GM12878 (cell line): ENCODE data around the gene ANKRD50. TPM values are rescaled to one million over a fixed set of nuclear protein-coding genes. Genes with fewer than 3 reads are reported as not detected.

Experiments
- ATAC-seq: fragments of 200-7000 bp; cut with Tn5 transposase; 3 replicates; pipeline ENCODE4 v1.9.1; 2020; ENCODE audit warnings: mild to moderate bottlenecking, moderate library complexity
- BruUV-seq: library from RNA; stranded (reverse); fragments of 400-500 nt; replicated peaks from 2 replicates; lab custom pipeline; 2021; lab: Mats Ljungman, UMichigan
- CTCF ChIA-PET: fragments of 300-600 bp; sonication (Branson Sonifier 250); formaldehyde crosslinking; extraction: SDS; loops from one replicate; lab custom pipeline; 2021; ENCODE audit warnings: inconsistent platforms; lab: Yijun Ruan, JAX
- POLR2A ChIA-PET: fragments of 350-600 bp; formaldehyde crosslinking; extraction: SDS; loops from one replicate; lab custom pipeline; 2021; ENCODE audit warnings: inconsistent platforms; lab: Charles Lee
- RAD21 ChIA-PET: fragments of 300-600 bp; sonication (Branson Sonifier 250); formaldehyde crosslinking; loops from one replicate; lab custom pipeline; 2023; ENCODE audit warnings: antibody characterized with exemption; ENCODE audit not compliant: unreplicated experiment; lab: Charles Lee
- SMC1A ChIA-PET: fragments of 300-600 bp; sonication (Branson Sonifier 250); formaldehyde crosslinking; loops from one replicate; lab custom pipeline; 2023; ENCODE audit not compliant: unreplicated experiment, uncharacterized antibody; lab: Charles Lee
- DNase-seq: peaks from one replicate; pipeline ENCODE4 v3.0.0-alpha.2; 2011; ENCODE audit warnings: low read depth, low spot score
- FAIRE-seq: peaks from 3 replicates; lab custom pipeline; 2011; peaks lifted over from hg19 to GRCh38; lab: Jason Lieb, UNC
- H2AFZ ChIP-seq: 2 replicates; pipeline ENCODE4 v1.6.0; 2011; ENCODE audit warnings: low read depth, low read length, control low read depth; ENCODE audit not compliant: control insufficient read depth
- H3K27ac ChIP-seq: 2 replicates; pipeline ENCODE4 v1.5.1; 2011; ENCODE audit warnings: control low read depth; ENCODE audit not compliant: control insufficient read depth, insufficient read depth
- H3K27me3 ChIP-seq, 2 experiments: replicated peaks in 1 of 2; 2 replicates each; pipeline versions ENCODE4 v1.6.0 to v1.6.1; 2011; ENCODE audit warnings: low read length in 1 of 2; ENCODE audit not compliant: control insufficient read depth in 2 of 2, insufficient read depth in 2 of 2
- H3K36me3 ChIP-seq, 2 experiments: 2 replicates each; pipeline ENCODE4 v1.5.1; 2011; ENCODE audit warnings: low read length in 1 of 2; ENCODE audit not compliant: control insufficient read depth in 2 of 2, insufficient read depth in 2 of 2
- H3K4me1 ChIP-seq: 2 replicates; pipeline ENCODE4 v1.6.1; 2011; ENCODE audit warnings: mild to moderate bottlenecking, low read length, moderate library complexity, mixed read lengths; ENCODE audit not compliant: control insufficient read depth, insufficient read depth
- H3K4me2 ChIP-seq: 2 replicates; pipeline ENCODE4 v1.6.0; 2011; ENCODE audit warnings: control low read depth; ENCODE audit not compliant: control insufficient read depth, insufficient read depth
- H3K4me3 ChIP-seq: fragments of 200-600 bp; sonication (generic); 2 replicates; pipeline ENCODE4 v1.5.1; 2016
- H3K79me2 ChIP-seq: 2 replicates; pipeline ENCODE4 v1.6.0; 2011; ENCODE audit warnings: low read length; ENCODE audit not compliant: control insufficient read depth, insufficient read depth
- H3K9ac ChIP-seq: 2 replicates; pipeline ENCODE4 v1.8.0; 2011; ENCODE audit warnings: low read length, control low read depth, mixed read lengths; ENCODE audit not compliant: control insufficient read depth, insufficient read depth
- H3K9me3 ChIP-seq: replicated peaks from 3 replicates; pipeline ENCODE4 v1.5.1; 2011; ENCODE audit warnings: mild to moderate bottlenecking, low read length; ENCODE audit not compliant: control insufficient read depth, insufficient read depth
- H4K20me1 ChIP-seq: 2 replicates; pipeline ENCODE4 v1.6.0; 2011; ENCODE audit not compliant: control insufficient read depth, insufficient read depth
- CEBPB ChIP-seq, 2 experiments: fragments of 150-350 bp in 1 of 2; IDR thresholded peaks; 2 replicates each; pipeline ENCODE4 v1.6.1; 2012 to 2014; ENCODE audit warnings: low read depth in 2 of 2, low read length in 2 of 2, borderline replicate concordance in 1 of 2, inconsistent platforms in 1 of 2
- HDGF ChIP-seq: fragments of 450-650 bp; IDR thresholded peaks from 2 replicates; pipeline ENCODE4 v1.6.1; 2016; ENCODE audit warnings: antibody characterized with exemption
- IKZF2 ChIP-seq, 2 experiments: fragments of 450-650 bp; IDR thresholded peaks; 2 replicates each; pipeline ENCODE4 v1.6.1; 2017; ENCODE audit warnings: mild to moderate bottlenecking in 2 of 2, moderate library complexity in 2 of 2
- IRF4 ChIP-seq: IDR thresholded peaks from 2 replicates; pipeline ENCODE4 v1.6.1; 2011; ENCODE audit warnings: low read depth, low read length
- MYC ChIP-seq: IDR thresholded peaks from 2 replicates; pipeline ENCODE4 v1.6.1; 2011; ENCODE audit warnings: mild to moderate bottlenecking, low read length, moderate library complexity, inconsistent platforms; ENCODE audit not compliant: insufficient read depth, insufficient replicate concordance, insufficient read length, severe bottlenecking
- NR2C1 ChIP-seq: fragments of 450-650 bp; IDR thresholded peaks from 2 replicates; pipeline ENCODE4 v1.6.1; 2017; ENCODE audit warnings: antibody characterized with exemption, mild to moderate bottlenecking, moderate library complexity
- PAX8 ChIP-seq: fragments of 450-650 bp; IDR thresholded peaks from 2 replicates; pipeline ENCODE4 v1.6.1; 2017; ENCODE audit warnings: mild to moderate bottlenecking, moderate library complexity
- STAT3 ChIP-seq: IDR thresholded peaks from 2 replicates; pipeline ENCODE4 v1.6.1; 2011; ENCODE audit warnings: low read depth, low read length, improper control_type of control experiment
- TCF3 ChIP-seq: IDR thresholded peaks from 2 replicates; pipeline ENCODE4 v1.6.1; 2012; ENCODE audit warnings: low read depth, mild to moderate bottlenecking, low read length, borderline replicate concordance; ENCODE audit not compliant: insufficient read depth
- ZZZ3 ChIP-seq: IDR thresholded peaks from 2 replicates; pipeline ENCODE4 v1.6.1; 2011; ENCODE audit warnings: low read depth; ENCODE audit not compliant: control insufficient read depth, insufficient read length
- WGBS: methylation state at CpG from one replicate; pipeline ENCODE4 v1.1.6; 2016; ENCODE audit warnings: low lambda C conversion rate; ENCODE audit not compliant: insufficient replicate concordance, insufficient coverage; ENCODE audit errors: missing lambda C conversion rate; 5-methylcytosine and 5-hydroxymethylcytosine counted together
- in situ Hi-C: fragments of 300-500 bp; cut with MboI; formaldehyde crosslinking; loops from 9 replicates; pipeline ENCODE4 v1.14.3; 2018; ENCODE audit warnings: mixed read lengths
- intact Hi-C: fragments of 100-400 bp; cut with micrococcal nuclease; formaldehyde crosslinking; loops from one replicate; pipeline ENCODE4 v1.14.2; 2022; ENCODE audit not compliant: unreplicated experiment
- polyA plus RNA-seq, 11 experiments: library from polyadenylated mRNA; depleted of rRNA in 4 of 11; unstranded in 6 of 11; stranded (reverse) in 5 of 11; fragments of >200 nt; fragmentation: Nextera tagmentation in 4 of 11; fragmentation: Illumina TruSeq in 1 of 11; extraction: Ambion mirVana in 4 of 11; extraction: Trizol in 1 of 11; gene quantifications; 1 replicate in 1 of 11; 2 replicates in 10 of 11; pipeline versions ENCODE4 v1.2.1 to v1.2.3, GENCODE V29; 2011 to 2016; ENCODE audit warnings: inconsistent platforms in 2 of 11, missing spikeins in 2 of 11, low read depth in 1 of 11
- total RNA-seq, 4 experiments: library from RNA; depleted of rRNA in 3 of 4; stranded (reverse); fragments of >200 nt in 3 of 4; fragmentation: Illumina TruSeq in 1 of 4; extraction: Trizol in 1 of 4; gene quantifications; 2 replicates each; pipeline versions ENCODE4 v1.2.1 to v1.2.3, GENCODE V29; 2013 to 2021
- TF ChIP-seq, protein P1 (sequence below): IDR thresholded peaks from 2 replicates; pipeline ENCODE4 v1.6.1; 2011; ENCODE audit warnings: low read depth, mild to moderate bottlenecking, low read length, moderate library complexity, borderline replicate concordance; ENCODE audit errors: extremely low read depth

The ANKRD50 gene
- total and polyA plus RNA-seq, 10 of the 15 experiments (the other 5 are each of a cell fraction or from before 2014, with no cell fraction given): under 0.01 to 0.10 (median 0.03) TPM; not detected in 1

DNA sequence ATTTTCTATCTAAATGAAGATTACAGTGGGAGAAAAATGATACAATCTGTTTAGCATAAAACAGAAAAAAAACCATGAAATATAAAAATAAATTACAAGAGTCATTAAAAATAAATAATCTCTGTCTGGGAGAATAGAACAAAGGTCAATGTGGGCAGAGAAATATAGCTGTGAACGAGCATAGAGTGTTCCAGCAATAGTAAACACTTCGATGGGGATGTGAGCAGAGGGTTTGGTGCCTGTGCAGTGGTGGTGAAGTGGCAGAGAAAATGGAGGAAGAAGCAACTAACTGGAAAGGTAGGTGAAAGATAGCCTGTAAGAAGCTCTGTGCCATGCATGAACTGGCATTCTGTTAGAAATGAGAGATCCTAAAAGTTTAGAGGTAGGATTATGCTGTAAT lies 64.9 kb downstream of the ANKRD50 start:
- no peak for TF ChIP-seq TCF3
- TF ChIP-seq IKZF2 (IDR thresholded peaks at IDR 0.05): no peak
- TF ChIP-seq, protein P1, sequence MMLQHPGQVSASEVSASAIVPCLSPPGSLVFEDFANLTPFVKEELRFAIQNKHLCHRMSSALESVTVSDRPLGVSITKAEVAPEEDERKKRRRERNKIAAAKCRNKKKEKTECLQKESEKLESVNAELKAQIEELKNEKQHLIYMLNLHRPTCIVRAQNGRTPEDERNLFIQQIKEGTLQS: no peak
- TF ChIP-seq ZZZ3: no peak
- no peak for TF ChIP-seq CEBPB (IDR thresholded peaks at IDR 0.05; ENCODE audit: borderline replicate concordance in 1 of 2, low read depth in 2 of 2, low read length in 2 of 2)
- TF ChIP-seq IRF4: no peak
- TF ChIP-seq STAT3: no peak
- TF ChIP-seq MYC: no peak
- no peak for TF ChIP-seq PAX8
- no peak for TF ChIP-seq HDGF
- no peak for TF ChIP-seq NR2C1
- whole genome bisulfite sequencing: 0% methylated on average over 2 of the region's 2 CpGs
- H3K36me3 ChIP-seq: no peaks in the 10 kb centered on the region
- no peaks in the 10 kb centered on the region for H3K9me3 ChIP-seq
- no peaks in the 10 kb centered on the region for H3K79me2 ChIP-seq
- FAIRE-seq (no peak), DNase-seq (no peak), ATAC-seq (no peak)
- no peak overlapping the region for H3K4me3 ChIP-seq
- in situ Hi-C loops (no loop called here), intact Hi-C loops (no loop called here)
- H3K27ac ChIP-seq: no peak overlapping the region
- BruUV-seq: no TSS peak
- ChIA-PET SMC1A (interaction anchor here (0.6 to 1.4 kb wide), 2 partner anchors 9 to 296 kb away, joined by 3 read pairs; no protein-coding TSS in a partner anchor), POLR2A (no interaction called here), RAD21 (no interaction called here), CTCF (no interaction called here)
- H2AFZ ChIP-seq: no peak overlapping the region
- no peaks in the 10 kb centered on the region for H4K20me1 ChIP-seq
- H3K27me3 ChIP-seq: no peaks in the 10 kb centered on the region
- H3K9ac ChIP-seq: no peak overlapping the region
- no peak overlapping the region for H3K4me2 ChIP-seq
- no peaks in the 10 kb centered on the region for H3K4me1 ChIP-seq
